K562 (cell line): Measurements from ENCODE around the gene GLRX. TPM values are rescaled to one million over a fixed set of nuclear protein-coding genes. Genes with fewer than 3 reads are reported as not detected.

ENCODE experiments used
- ATAC-seq: fragments of 200-7000 bp; cut with Tn5 transposase; 3 replicates; pipeline ENCODE4 v1.9.1; 2020; ENCODE audit warnings: moderate library complexity
- BruUV-seq: library from RNA; stranded (reverse); fragments of 400-500 nt; replicated peaks from 2 replicates; lab custom pipeline; 2021; lab: Mats Ljungman, UMichigan
- CTCF ChIA-PET: fragments of 300-600 bp; formaldehyde crosslinking; extraction: SDS; loops from one replicate; lab custom pipeline; 2021; ENCODE audit warnings: low intra/inter-chr PET ratio; lab: Yijun Ruan, JAX
- POLR2A ChIA-PET: fragments of 300-600, 350-650 bp; sonication (Branson Sonifier 250); formaldehyde crosslinking; extraction: SDS; loops from one replicate; lab custom pipeline; 2021; ENCODE audit warnings: antibody characterized with exemption, inconsistent platforms; lab: Yijun Ruan, JAX
- DNase-seq, 4 experiments: peaks; one replicate each; pipeline versions ENCODE4 v3.0.0 to v3.0.0-alpha.2; 2011 to 2018; ENCODE audit warnings: low spot score in 3 of 4, mixed read lengths in 3 of 4; ENCODE audit errors: extremely low read depth in 1 of 4
- FAIRE-seq: peaks from 2 replicates; lab custom pipeline; 2011; peaks lifted over from hg19 to GRCh38; lab: Jason Lieb, UNC
- H2AFZ ChIP-seq: 2 replicates; pipeline ENCODE4 v1.6.0; 2011; ENCODE audit warnings: low read depth, low read length, control low read depth, inconsistent platforms
- H3K27ac ChIP-seq: fragments of 200-600 bp; 3 replicates; pipeline ENCODE4 v1.8.0; 2011; ENCODE audit warnings: low read depth, mild to moderate bottlenecking, control low read depth, inconsistent platforms, low read length, moderate library complexity, mixed read lengths; ENCODE audit errors: extremely low read depth
- H3K27me3 ChIP-seq, 2 experiments: fragments of 300-600 bp in 1 of 2; 2 replicates in 1 of 2; 3 replicates in 1 of 2; pipeline versions ENCODE4 v1.6.0 to v1.8.0; 2011; ENCODE audit warnings: inconsistent platforms in 2 of 2, low read length in 2 of 2, mild to moderate bottlenecking in 1 of 2, mixed read lengths in 1 of 2, moderate library complexity in 1 of 2; ENCODE audit not compliant: control insufficient read depth in 2 of 2, insufficient read depth in 2 of 2
- H3K36me3 ChIP-seq: fragments of 300-600 bp; 3 replicates; pipeline ENCODE4 v1.8.0; 2011; ENCODE audit warnings: mild to moderate bottlenecking, low read length, inconsistent platforms; ENCODE audit not compliant: control insufficient read depth, insufficient read depth
- H3K4me1 ChIP-seq, 2 experiments: fragments of 200-600 bp in 1 of 2; replicated peaks in 1 of 2; 2 replicates in 1 of 2; 3 replicates in 1 of 2; pipeline versions ENCODE4 v1.5.1 to v1.8.0; 2011; ENCODE audit warnings: inconsistent platforms in 2 of 2, low read length in 2 of 2, mild to moderate bottlenecking in 1 of 2, mixed read lengths in 1 of 2, moderate library complexity in 1 of 2; ENCODE audit not compliant: control insufficient read depth in 2 of 2, insufficient read depth in 2 of 2
- H3K4me2 ChIP-seq: 2 replicates; pipeline ENCODE4 v1.6.1; 2011; ENCODE audit warnings: low read length, control low read depth, inconsistent platforms, mixed read lengths; ENCODE audit not compliant: insufficient read depth
- H3K4me3 ChIP-seq: fragments of 200-600 bp; sonication (generic), shearing (Covaris generic); 2 replicates; pipeline ENCODE4 v1.5.1; 2016; ENCODE audit warnings: control low read depth, inconsistent platforms
- H3K79me2 ChIP-seq: fragments of 200-600 bp; 3 replicates; pipeline ENCODE4 v1.8.0; 2011; ENCODE audit warnings: low read length, inconsistent platforms; ENCODE audit not compliant: control insufficient read depth, insufficient read depth
- H3K9ac ChIP-seq, 2 experiments: 2 replicates each; pipeline versions ENCODE4 v1.6.0 to v1.6.1; 2011; ENCODE audit warnings: low read depth in 2 of 2, low read length in 2 of 2, control low read depth in 1 of 2, inconsistent platforms in 1 of 2, mild to moderate bottlenecking in 1 of 2, mixed read lengths in 1 of 2; ENCODE audit not compliant: insufficient read depth in 1 of 2
- H3K9me1 ChIP-seq: one replicate; pipeline ENCODE4 v1.6.0; 2011; ENCODE audit warnings: inconsistent platforms, mild to moderate bottlenecking, low read length, moderate library complexity; ENCODE audit not compliant: control insufficient read depth, insufficient read depth
- H3K9me3 ChIP-seq: replicated peaks from 2 replicates; pipeline ENCODE4 v1.5.1; 2011; ENCODE audit warnings: low read depth, low read length, inconsistent platforms; ENCODE audit not compliant: control insufficient read depth, insufficient read depth
- H4K20me1 ChIP-seq: replicated peaks from 2 replicates; pipeline ENCODE4 v1.6.1; 2011; ENCODE audit warnings: low read length, inconsistent platforms, mixed read lengths; ENCODE audit not compliant: control insufficient read depth, insufficient read depth
- ADNP ChIP-seq: fragments of 200-800 bp; sonication (Bioruptor generic); IDR thresholded peaks from 2 replicates; pipeline ENCODE4 v1.6.1; 2016; ENCODE audit warnings: missing genetic modification characterization, missing compliant biosample characterization
- GTF2F1 ChIP-seq: IDR thresholded peaks from 2 replicates; pipeline ENCODE4 v1.6.1; 2011; ENCODE audit warnings: low read depth, low read length, improper control_type of control experiment
- SMARCA5 ChIP-seq: fragments of 450-650 bp; IDR thresholded peaks from 2 replicates; pipeline ENCODE4 v1.6.1; 2016
- ZBTB40 ChIP-seq, 2 experiments: fragments of 450-650 bp in 1 of 2; sonication (generic) in 1 of 2; formaldehyde crosslinking in 1 of 2; IDR thresholded peaks; 2 replicates each; pipeline versions ENCODE4 v1.7.1 to v1.9.0; 2016 to 2022; ENCODE audit warnings: inconsistent platforms in 1 of 2, mild to moderate bottlenecking in 1 of 2, missing genetic modification reagents in 1 of 2
- ZNF655 ChIP-seq: fragments of 250-450 bp; sonication (Bioruptor Pico); IDR thresholded peaks from 2 replicates; pipeline ENCODE4 v1.5.0; 2021
- WGBS: fragments of 100-300 bp; shearing (Covaris generic); methylation state at CpG from one replicate; pipeline ENCODE4 v1.1.6; 2016; ENCODE audit warnings: low coverage, mixed read lengths; ENCODE audit not compliant: insufficient coverage; ENCODE audit errors: missing lambda C conversion rate; 5-methylcytosine and 5-hydroxymethylcytosine counted together
- in situ Hi-C: fragments of 300-500 bp; cut with MboI; formaldehyde crosslinking; loops from 4 replicates; pipeline ENCODE4 v1.15.0; 2018; ENCODE audit warnings: inconsistent platforms, mixed read lengths
- intact Hi-C: fragments of 100-400 bp; cut with micrococcal nuclease; formaldehyde crosslinking; loops from 2 replicates; pipeline ENCODE4 v1.14.2; 2022
- polyA plus RNA-seq, 8 experiments: library from polyadenylated mRNA; depleted of rRNA in 4 of 8; stranded (reverse) in 5 of 8; unstranded in 3 of 8; fragments of >200 nt; fragmentation: Nextera tagmentation in 2 of 8; fragmentation: Illumina TruSeq in 1 of 8; extraction: Ambion mirVana in 2 of 8; extraction: Trizol in 1 of 8; gene quantifications; 2 replicates each; pipeline versions ENCODE4 v1.2.1 to v1.2.3, GENCODE V29; 2011 to 2014; ENCODE audit warnings: inconsistent platforms in 1 of 8, missing spikeins in 1 of 8
- total RNA-seq, 7 experiments: library from RNA; depleted of rRNA in 6 of 7; stranded (reverse); fragments of >200 nt in 6 of 7; fragmentation: Illumina TruSeq in 2 of 7; extraction: Trizol in 2 of 7; gene quantifications; 2 replicates each; pipeline versions ENCODE4 v1.2.1 to v1.2.3, GENCODE V29; 2011 to 2021; ENCODE audit warnings: low replicate concordance in 1 of 7
- TF ChIP-seq, protein P1 (sequence below): sonication (generic); formaldehyde crosslinking; IDR thresholded peaks from 2 replicates; pipeline ENCODE4 v1.8.1; 2022; ENCODE audit warnings: missing genetic modification reagents
- TF ChIP-seq, protein P2 (sequence below): IDR thresholded peaks from 2 replicates; pipeline ENCODE4 v1.6.1; 2016; ENCODE audit warnings: missing genetic modification characterization, missing compliant biosample characterization

Gene GLRX
- total and polyA plus RNA-seq, 9 of the 15 experiments (the other 6 are each of a cell fraction or from before 2014, with no cell fraction given) = 2.3 to 11.2 (median 4.6) TPM

- CTCF ChIA-PET = interaction anchor here (0.7 to 2.0 kb wide), 4 partner anchors 63 to 199 kb away, joined by 3 to 22 read pairs (median 6); partner anchors contain the start of gene RFESD
- Histone ChIP-seq H3K36me3 (no peaks in the 10 kb centered on the region), H2AFZ (peak overlapping the region; percentile 79; the same call in 1 of the 2 replicates), H3K4me3 (no peak overlapping the region), H4K20me1 (no peaks in the 10 kb centered on the region), H3K9ac (no peak overlapping the region), H3K9me3 (no peaks in the 10 kb centered on the region), H3K27me3 (no peaks in the 10 kb centered on the region), H3K9me1 (no peaks in the 10 kb centered on the region), H3K4me1 (peaks cover 0 to 21% of the 10 kb centered on the region in 2 experiments; a peak in 4 of 5 replicates), H3K27ac (no peak overlapping the region), H3K4me2 (no peak overlapping the region), H3K79me2 (no peaks in the 10 kb centered on the region)
- POLR2A ChIA-PET = interaction anchor here (0.9 to 1.0 kb wide), 2 partner anchors 36 to 63 kb away, joined by 3 to 4 read pairs; no protein-coding TSS in a partner anchor
- no peak for DNase-seq
- BruUV-seq = no TSS peak
- intact Hi-C loops = loop anchor here (1.0 to 10.0 kb wide), 6 partner anchors 62 to 399 kb away; partner anchors contain the start of genes ARSK, RHOBTB3 and SKIC3
- no peak for FAIRE-seq
- in situ Hi-C loops = loop anchor here (10.0 to 25.0 kb wide), 2 partner anchors 559 to 881 kb away; partner anchors contain the start of gene MCTP1
- no peak for ATAC-seq
- 54% methylated on average over 3 of the region's 3 CpGs for WGBS
- TF ChIP-seq, protein P1, sequence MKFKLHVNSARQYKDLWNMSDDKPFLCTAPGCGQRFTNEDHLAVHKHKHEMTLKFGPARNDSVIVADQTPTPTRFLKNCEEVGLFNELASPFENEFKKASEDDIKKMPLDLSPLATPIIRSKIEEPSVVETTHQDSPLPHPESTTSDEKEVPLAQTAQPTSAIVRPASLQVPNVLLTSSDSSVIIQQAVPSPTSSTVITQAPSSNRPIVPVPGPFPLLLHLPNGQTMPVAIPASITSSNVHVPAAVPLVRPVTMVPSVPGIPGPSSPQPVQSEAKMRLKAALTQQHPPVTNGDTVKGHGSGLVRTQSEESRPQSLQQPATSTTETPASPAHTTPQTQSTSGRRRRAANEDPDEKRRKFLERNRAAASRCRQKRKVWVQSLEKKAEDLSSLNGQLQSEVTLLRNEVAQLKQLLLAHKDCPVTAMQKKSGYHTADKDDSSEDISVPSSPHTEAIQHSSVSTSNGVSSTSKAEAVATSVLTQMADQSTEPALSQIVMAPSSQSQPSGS (CRISPR knock-in tag) = no peak
- TF ChIP-seq GTF2F1 = no peak
- no peak for TF ChIP-seq ADNP
- TF ChIP-seq ZBTB40 (IDR thresholded peaks at IDR 0.05) = 0 out of 2 replicates have a peak, but pooled peaks have one; percentile 6
- TF ChIP-seq ZBTB40 (CRISPR knock-in tag; IDR thresholded peaks at IDR 0.05) = no peak
- TF ChIP-seq SMARCA5 = no peak
- TF ChIP-seq ZNF655 (CRISPR knock-in tag) = no peak
- TF ChIP-seq, protein P2, sequence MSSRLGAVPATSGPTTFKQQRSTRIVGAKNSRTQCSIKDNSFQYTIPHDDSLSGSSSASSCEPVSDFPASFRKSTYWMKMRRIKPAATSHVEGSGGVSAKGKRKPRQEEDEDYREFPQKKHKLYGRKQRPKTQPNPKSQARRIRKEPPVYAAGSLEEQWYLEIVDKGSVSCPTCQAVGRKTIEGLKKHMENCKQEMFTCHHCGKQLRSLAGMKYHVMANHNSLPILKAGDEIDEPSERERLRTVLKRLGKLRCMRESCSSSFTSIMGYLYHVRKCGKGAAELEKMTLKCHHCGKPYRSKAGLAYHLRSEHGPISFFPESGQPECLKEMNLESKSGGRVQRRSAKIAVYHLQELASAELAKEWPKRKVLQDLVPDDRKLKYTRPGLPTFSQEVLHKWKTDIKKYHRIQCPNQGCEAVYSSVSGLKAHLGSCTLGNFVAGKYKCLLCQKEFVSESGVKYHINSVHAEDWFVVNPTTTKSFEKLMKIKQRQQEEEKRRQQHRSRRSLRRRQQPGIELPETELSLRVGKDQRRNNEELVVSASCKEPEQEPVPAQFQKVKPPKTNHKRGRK = peak; percentile 55; the same call in 1 of the 2 replicates
These were observed 21.3 kb upstream of the GLRX start for GRCh38 chr5:95843733-95844223.
